Stomach smooth muscle (tissue), 2 donors: ENCODE results near the gene GLRA2.

Experiments
- H3K27ac ChIP-seq: one replicate; pipeline ENCODE4 v1.7.0; 2013; ENCODE audit warnings: mild to moderate bottlenecking, low read length, inconsistent platforms
- H3K27me3 ChIP-seq, 2 donors: one replicate each; pipeline ENCODE4 v1.7.0; 2013; ENCODE audit warnings: low read length in 2 of 2; ENCODE audit not compliant: insufficient read depth in 2 of 2, control insufficient read depth in 1 of 2
- H3K36me3 ChIP-seq, 2 donors: one replicate each; pipeline ENCODE4 v1.7.0; 2013; ENCODE audit warnings: low read length in 2 of 2; ENCODE audit not compliant: control insufficient read depth in 2 of 2, insufficient read depth in 2 of 2
- H3K4me1 ChIP-seq: one replicate; pipeline ENCODE4 v1.7.0; 2013; ENCODE audit warnings: low read length; ENCODE audit not compliant: control insufficient read depth, insufficient read depth
- H3K4me3 ChIP-seq, 2 donors: one replicate each; pipeline ENCODE4 v1.7.0; 2013; ENCODE audit warnings: low read length in 2 of 2
- H3K9ac ChIP-seq, 2 donors: one replicate each; pipeline ENCODE4 v1.7.0; 2013; ENCODE audit warnings: low read length in 2 of 2, mild to moderate bottlenecking in 1 of 2
- H3K9me3 ChIP-seq, 2 donors: one replicate each; pipeline ENCODE4 v1.7.0; 2013; ENCODE audit warnings: low read length in 2 of 2; ENCODE audit not compliant: control insufficient read depth in 2 of 2
- donor health status: healthy.
- donor health status: Pancreatic carcinoma.

Gene GLRA2

DNA sequence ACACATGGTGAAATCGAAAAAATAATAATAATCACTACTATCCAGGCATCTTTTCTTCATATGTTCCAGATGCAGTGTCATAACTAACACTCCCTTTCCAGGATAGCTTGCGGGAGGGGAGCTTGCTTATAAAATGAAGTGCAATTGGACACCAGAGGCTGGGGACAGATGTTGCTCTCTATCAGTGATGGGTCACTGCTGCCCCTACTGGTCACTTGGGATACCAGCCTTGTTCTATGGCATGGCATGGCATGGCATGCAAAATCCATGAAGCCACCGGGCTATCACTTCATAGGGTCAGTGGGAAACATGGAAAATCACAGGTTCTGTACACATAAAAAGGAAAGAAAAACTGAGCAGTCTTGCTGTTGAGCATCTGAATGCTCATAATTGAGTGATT lies 168.1 kb downstream of the GLRA2 start:
- Histone ChIP-seq H3K4me1 (no peaks in the 10 kb centered on the region), H3K9ac (no peak overlapping the region), H3K4me3 (no peak overlapping the region), H3K27ac (no peak overlapping the region), H3K27me3 (no peaks in the 10 kb centered on the region), H3K9me3 (no peaks in the 10 kb centered on the region), H3K36me3 (no peaks in the 10 kb centered on the region)

DNA sequence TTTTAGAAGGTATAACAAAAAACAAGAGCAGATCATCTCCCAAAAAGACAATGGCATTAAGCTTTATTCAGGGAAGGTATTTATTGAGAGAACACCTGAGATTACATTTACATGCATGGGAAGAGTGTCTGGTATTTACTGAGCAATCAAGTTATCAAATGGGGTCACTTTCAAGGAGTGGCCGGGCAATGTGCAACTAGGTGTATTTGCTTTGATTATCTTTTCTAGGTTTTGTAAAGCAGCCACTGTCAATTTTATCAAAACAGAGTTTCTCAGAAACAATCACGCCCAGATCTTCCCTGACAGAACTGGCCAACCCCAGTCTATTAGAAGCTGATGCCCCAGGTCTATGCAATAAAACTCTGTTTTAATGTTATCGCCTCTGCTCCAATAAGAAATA lies 169.5 kb downstream of the GLRA2 start:
- H3K4me3 ChIP-seq, result no peak overlapping the region
- H3K27me3 ChIP-seq, result no peaks in the 10 kb centered on the region
- no peaks in the 10 kb centered on the region for H3K9me3 ChIP-seq
- no peak overlapping the region for H3K9ac ChIP-seq
- no peaks in the 10 kb centered on the region for H3K36me3 ChIP-seq
- H3K27ac ChIP-seq, result no peak overlapping the region
- no peaks in the 10 kb centered on the region for H3K4me1 ChIP-seq

DNA sequence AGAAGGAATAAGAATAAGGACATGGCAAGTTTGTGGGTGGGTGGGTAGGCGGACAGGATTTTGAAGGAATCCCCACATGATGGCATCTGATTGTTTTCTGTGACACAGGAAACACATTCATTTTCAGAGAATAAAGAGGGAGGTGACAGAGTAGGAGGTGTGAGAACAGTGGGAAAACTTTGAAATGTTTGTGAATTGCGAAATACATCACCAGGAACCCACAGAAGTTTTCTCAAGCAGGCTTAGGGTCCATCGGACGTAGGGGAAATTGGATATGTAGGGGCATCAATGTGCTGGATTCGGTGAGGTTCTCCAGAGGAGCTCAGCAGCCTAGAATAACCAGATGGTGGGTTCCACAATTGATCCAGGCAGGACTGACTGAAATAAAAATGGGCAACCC lies 171.6 kb downstream of the GLRA2 start:
- H3K9ac ChIP-seq, result no peak overlapping the region
- H3K27ac ChIP-seq, result no peak overlapping the region

DNA sequence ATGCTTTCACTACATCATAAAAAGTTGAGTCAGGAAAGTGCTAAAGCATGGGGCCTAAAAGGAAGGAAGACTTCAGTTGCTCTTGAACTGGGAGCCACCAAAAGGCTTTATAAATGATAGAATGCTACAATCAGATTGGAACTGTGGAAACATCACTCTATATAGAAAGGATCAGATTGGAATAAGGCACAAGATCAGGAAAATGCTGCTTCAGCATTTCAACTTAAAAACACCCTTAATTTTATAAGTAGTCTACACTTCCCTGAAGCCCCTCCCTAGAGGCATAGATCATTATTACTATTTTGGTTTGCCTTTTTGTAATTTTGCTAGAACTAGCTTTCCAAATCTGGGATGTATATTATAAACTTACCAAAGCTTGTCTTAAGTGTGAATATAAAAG lies 172.8 kb downstream of the GLRA2 start:
- H3K36me3 ChIP-seq, result no peaks in the 10 kb centered on the region
- no peak overlapping the region for H3K4me3 ChIP-seq
- H3K9me3 ChIP-seq, result no peaks in the 10 kb centered on the region
- no peak overlapping the region for H3K9ac ChIP-seq
- H3K4me1 ChIP-seq, result no peaks in the 10 kb centered on the region
- H3K27me3 ChIP-seq, result no peaks in the 10 kb centered on the region
- H3K27ac ChIP-seq, result no peak overlapping the region

More for the DNA sequence above, 171.6 kb downstream of the GLRA2 start:
- Histone ChIP-seq H3K4me1 (no peaks in the 10 kb centered on the region), H3K36me3 (no peaks in the 10 kb centered on the region), H3K9me3 (no peaks in the 10 kb centered on the region), H3K27me3 (no peaks in the 10 kb centered on the region), H3K4me3 (no peak overlapping the region)

DNA sequence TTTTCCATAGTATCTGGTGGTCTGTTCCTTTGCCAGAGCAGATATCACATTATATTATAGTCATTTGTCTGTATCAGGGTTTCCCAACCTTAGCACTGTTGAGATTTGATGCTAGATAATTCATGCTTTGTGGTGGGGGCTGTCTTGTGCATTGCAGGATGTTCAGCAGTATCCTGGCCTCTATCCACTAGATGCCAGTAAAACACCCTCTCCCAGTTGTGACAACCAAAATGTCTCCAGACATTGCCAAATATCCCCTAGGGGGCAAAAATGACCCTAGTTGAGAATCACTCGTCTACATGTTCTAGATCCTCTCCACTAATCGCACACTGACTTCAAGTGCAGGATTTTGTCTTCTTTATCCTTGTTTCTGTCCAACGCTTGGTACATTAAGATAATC lies 182.8 kb downstream of the GLRA2 start:
- Histone ChIP-seq H3K27ac (no peak overlapping the region), H3K9me3 (no peaks in the 10 kb centered on the region), H3K27me3 (peaks cover 0 to 2% of the 10 kb centered on the region in 2 donors), H3K4me3 (no peak overlapping the region), H3K9ac (no peak overlapping the region), H3K36me3 (no peaks in the 10 kb centered on the region), H3K4me1 (no peaks in the 10 kb centered on the region)

DNA sequence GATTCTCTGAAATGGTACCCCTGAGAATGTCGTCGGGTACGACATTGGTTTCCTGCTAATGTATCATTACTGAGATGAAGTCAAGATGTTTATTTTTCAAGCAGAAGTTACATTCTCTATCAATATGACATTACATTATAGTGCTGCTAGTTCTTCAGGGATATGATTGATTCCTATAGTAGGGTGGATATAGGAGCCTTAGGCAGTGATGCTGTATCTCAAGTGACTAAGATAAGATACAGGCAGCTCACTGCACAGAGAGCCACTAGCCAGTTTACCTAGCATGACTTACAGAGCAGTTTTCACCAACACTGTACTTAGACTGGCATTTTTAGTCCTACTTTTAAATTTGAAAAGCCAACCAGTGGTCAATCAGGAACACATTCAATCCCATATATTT lies 188.6 kb downstream of the GLRA2 start:
- no peaks in the 10 kb centered on the region for H3K36me3 ChIP-seq
- H3K9ac ChIP-seq, result no peak overlapping the region
- H3K27me3 ChIP-seq, result no peaks in the 10 kb centered on the region
- H3K4me3 ChIP-seq, result no peak overlapping the region
- no peaks in the 10 kb centered on the region for H3K4me1 ChIP-seq
- H3K27ac ChIP-seq, result no peak overlapping the region
- no peaks in the 10 kb centered on the region for H3K9me3 ChIP-seq

DNA sequence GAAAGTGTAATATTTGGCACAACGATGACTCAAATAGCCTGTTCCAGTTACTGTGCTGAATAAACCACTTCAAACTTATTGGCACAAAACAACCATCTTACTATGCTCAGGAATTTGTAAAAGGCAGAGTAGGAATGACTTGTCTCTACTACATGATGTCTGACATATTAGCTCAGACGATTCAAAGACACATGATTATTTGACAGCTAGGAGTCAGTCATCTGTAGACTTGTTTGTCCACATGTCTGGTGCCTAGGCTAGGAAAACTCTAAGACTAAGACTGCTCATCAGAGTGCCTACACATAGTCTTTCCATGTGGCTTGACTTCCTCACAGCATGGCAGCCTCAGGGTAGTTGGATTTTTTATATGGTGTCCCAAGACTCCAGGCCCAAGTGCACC lies 189.1 kb downstream of the GLRA2 start:
- Histone ChIP-seq H3K4me3 (no peak overlapping the region), H3K9ac (no peak overlapping the region), H3K9me3 (no peaks in the 10 kb centered on the region), H3K36me3 (no peaks in the 10 kb centered on the region), H3K27ac (no peak overlapping the region), H3K27me3 (no peaks in the 10 kb centered on the region), H3K4me1 (no peaks in the 10 kb centered on the region)

DNA sequence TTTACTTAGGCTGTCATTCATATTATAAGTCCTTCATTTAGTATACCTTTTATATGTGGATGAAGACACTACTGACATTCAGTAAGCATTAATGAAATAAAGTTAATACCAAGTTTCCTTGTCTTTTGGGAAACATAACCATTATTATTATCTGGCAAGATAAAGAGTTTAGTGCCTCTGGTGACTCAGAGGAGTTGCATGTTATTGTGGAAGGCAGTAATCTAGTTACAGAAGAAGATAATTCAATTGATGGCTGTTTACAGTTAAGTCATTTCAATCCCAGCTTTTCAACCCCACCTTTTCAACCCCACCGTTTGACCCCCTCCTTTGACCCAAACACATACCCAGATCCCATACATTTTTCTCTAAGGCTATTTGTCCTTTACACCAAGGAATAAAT lies 199.7 kb downstream of the GLRA2 start:
- peaks cover 0 to 2% of the 10 kb centered on the region in 2 donors for H3K9me3 ChIP-seq
- no peak overlapping the region for H3K9ac ChIP-seq
- no peak overlapping the region for H3K4me3 ChIP-seq
- H3K36me3 ChIP-seq, result no peaks in the 10 kb centered on the region
- no peak overlapping the region for H3K27ac ChIP-seq
- no peaks in the 10 kb centered on the region for H3K27me3 ChIP-seq
- H3K4me1 ChIP-seq, result no peaks in the 10 kb centered on the region

DNA sequence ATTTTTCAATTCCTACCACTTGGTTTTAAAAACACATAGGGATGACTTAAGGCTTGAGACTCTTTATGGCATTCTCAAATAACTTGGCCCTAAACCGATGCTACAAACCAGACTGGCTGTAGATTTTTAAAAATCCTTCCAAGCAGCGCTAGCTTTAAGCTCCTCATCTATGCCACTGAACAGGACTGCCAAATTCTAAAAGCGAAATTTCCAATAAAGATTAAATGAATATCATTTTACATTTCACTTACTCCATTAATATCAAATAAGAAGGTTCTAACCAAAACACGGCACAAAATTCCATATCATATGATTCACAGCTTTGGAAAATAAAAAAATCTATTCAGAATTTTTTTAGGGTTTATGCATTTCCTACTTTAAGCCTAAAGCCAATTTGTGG lies 209.3 kb downstream of the GLRA2 start:
- H3K27ac ChIP-seq, result no peak overlapping the region
- no peak overlapping the region for H3K4me3 ChIP-seq
- no peak overlapping the region for H3K9ac ChIP-seq
- peaks cover 0 to 7% of the 10 kb centered on the region in 2 donors for H3K9me3 ChIP-seq
- H3K4me1 ChIP-seq, result no peaks in the 10 kb centered on the region
- H3K36me3 ChIP-seq, result no peaks in the 10 kb centered on the region
- H3K27me3 ChIP-seq, result no peaks in the 10 kb centered on the region

DNA sequence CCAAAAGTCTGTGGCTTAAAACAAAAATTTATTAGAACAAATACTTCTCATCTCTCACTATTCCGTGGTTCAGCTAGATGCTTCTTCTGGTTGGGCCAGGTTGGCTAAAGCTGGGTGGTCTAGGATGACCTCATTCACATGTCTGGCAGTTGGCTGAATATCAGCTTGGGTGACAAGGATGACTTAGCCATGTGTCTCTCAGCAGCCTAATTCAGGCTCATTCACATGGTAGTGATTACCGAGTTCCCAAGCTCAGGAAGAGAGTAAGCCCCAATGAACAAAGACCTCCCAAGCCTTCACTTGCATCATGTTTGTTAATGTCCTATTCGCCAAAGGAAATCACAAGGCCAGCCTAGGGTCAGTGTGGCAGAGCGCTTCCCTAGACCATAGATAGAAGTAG lies 224.1 kb downstream of the GLRA2 start:
- H3K4me1 ChIP-seq, result no peaks in the 10 kb centered on the region
- no peak overlapping the region for H3K9ac ChIP-seq
- H3K27ac ChIP-seq, result no peak overlapping the region
- H3K27me3 ChIP-seq, result no peaks in the 10 kb centered on the region
- H3K4me3 ChIP-seq, result no peak overlapping the region
- H3K9me3 ChIP-seq, result peaks cover 0 to 2% of the 10 kb centered on the region in 2 donors
- H3K36me3 ChIP-seq, result no peaks in the 10 kb centered on the region

DNA sequence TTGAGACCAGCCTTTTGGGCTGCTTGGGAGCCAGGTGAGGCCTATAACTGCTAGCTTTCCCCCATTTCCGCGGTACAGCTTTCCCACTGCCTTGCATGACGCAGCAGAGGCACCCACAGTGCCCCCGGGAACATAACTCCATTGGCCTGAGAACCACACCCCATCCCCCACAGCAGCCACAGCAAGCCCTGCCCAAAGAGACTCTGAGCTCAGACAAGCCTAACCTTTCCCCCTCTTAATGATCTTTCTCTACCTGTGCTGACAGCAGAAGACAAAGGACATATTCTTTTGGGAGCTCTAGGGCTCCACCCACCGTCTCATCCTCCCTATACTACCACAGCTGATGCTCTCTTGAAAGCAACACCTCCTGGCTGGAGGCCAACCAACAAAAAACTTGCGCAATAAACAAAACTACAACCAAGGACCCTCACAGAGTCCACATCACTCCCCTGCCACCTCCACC lies 228.7 kb downstream of the GLRA2 start:
- Histone ChIP-seq H3K9me3 (no peaks in the 10 kb centered on the region), H3K27ac (no peak overlapping the region), H3K9ac (no peak overlapping the region), H3K36me3 (no peaks in the 10 kb centered on the region), H3K4me3 (no peak overlapping the region), H3K27me3 (no peaks in the 10 kb centered on the region), H3K4me1 (no peaks in the 10 kb centered on the region)
